LNCAP (cell line): ENCODE data around the gene SPOCK2.
A peak's percentile ranks its signal among the peaks of the same experiment; 100 is the strongest.

ENCODE experiments used
- CTCF ChIP-seq: fragments of 450-650 bp; IDR thresholded peaks from 2 replicates; pipeline ENCODE4 v1.5.1; 2017; ENCODE audit warnings: mild to moderate bottlenecking

SPOCK2 gene

GRCh38 chr10:72049472-72049871, 38.9 kb downstream of the SPOCK2 start:
- TF ChIP-seq CTCF, result no peak

- TF ChIP-seq CTCF, result peak; percentile 100
These were observed 39.8 kb downstream of the SPOCK2 start for GRCh38 chr10:72048450-72049124.

GRCh38 chr10:72045586-72045985, 42.8 kb downstream of the SPOCK2 start:
- TF ChIP-seq CTCF, result no peak

- no peak for TF ChIP-seq CTCF
These were observed 43.8 kb downstream of the SPOCK2 start for GRCh38 chr10:72044417-72045041.

GRCh38 chr10:72043016-72043834, 45.1 kb downstream of the SPOCK2 start:
- TF ChIP-seq CTCF, result no peak

- TF ChIP-seq CTCF, result no peak
These were observed 46.9 kb downstream of the SPOCK2 start for GRCh38 chr10:72041491-72041890.

GRCh38 chr10:72039377-72039776, 49.0 kb downstream of the SPOCK2 start:
- TF ChIP-seq CTCF, result no peak
